Parathyroid adenoma (tissue), 2 donors: ENCODE results near the gene MINDY4.

Experiments used
- H2AFZ ChIP-seq: fragments of 300-600 bp; sonication (generic); one replicate; pipeline ENCODE4 v1.7.0; 2017; ENCODE audit warnings: antibody characterized with exemption, mild to moderate bottlenecking
- H3K27ac ChIP-seq: fragments of 300-600 bp; sonication (generic); one replicate; pipeline ENCODE4 v1.7.0; 2017
- H3K27me3 ChIP-seq: fragments of 300-600 bp; sonication (generic); one replicate; pipeline ENCODE4 v1.7.0; 2017; ENCODE audit warnings: low read length; ENCODE audit not compliant: control insufficient read depth, insufficient read depth
- H3K36me3 ChIP-seq: fragments of 300-600 bp; sonication (generic); one replicate; pipeline ENCODE4 v1.7.0; 2017; ENCODE audit warnings: low read length; ENCODE audit not compliant: control insufficient read depth, insufficient read depth
- H3K4me1 ChIP-seq: fragments of 300-600 bp; sonication (generic); one replicate; pipeline ENCODE4 v1.7.0; 2017; ENCODE audit warnings: control low read depth
- H3K4me2 ChIP-seq: fragments of 300-600 bp; sonication (generic); one replicate; pipeline ENCODE4 v1.7.0; 2017; ENCODE audit warnings: low read length
- H3K4me3 ChIP-seq: fragments of 300-600 bp; sonication (generic); one replicate; pipeline ENCODE4 v1.7.0; 2017; ENCODE audit warnings: low read depth, low read length
- H3K79me2 ChIP-seq: fragments of 300-600 bp; sonication (generic); one replicate; pipeline ENCODE4 v1.7.0; 2017; ENCODE audit warnings: control low read depth
- H3K9ac ChIP-seq: fragments of 300-600 bp; sonication (generic); one replicate; pipeline ENCODE4 v1.7.0; 2017; ENCODE audit warnings: mild to moderate bottlenecking
- H3K9me3 ChIP-seq: fragments of 300-600 bp; sonication (generic); one replicate; pipeline ENCODE4 v1.7.0; 2017; ENCODE audit warnings: low read length; ENCODE audit not compliant: control insufficient read depth
- TF ChIP-seq, protein P1 (sequence below): fragments of 300-600 bp; sonication (generic); IDR thresholded peaks from one replicate; pipeline ENCODE4 v1.7.0; 2017; ENCODE audit warnings: antibody characterized with exemption, mild to moderate bottlenecking
- donor health status: primary hyperparathyroidism.

Gene MINDY4

DNA sequence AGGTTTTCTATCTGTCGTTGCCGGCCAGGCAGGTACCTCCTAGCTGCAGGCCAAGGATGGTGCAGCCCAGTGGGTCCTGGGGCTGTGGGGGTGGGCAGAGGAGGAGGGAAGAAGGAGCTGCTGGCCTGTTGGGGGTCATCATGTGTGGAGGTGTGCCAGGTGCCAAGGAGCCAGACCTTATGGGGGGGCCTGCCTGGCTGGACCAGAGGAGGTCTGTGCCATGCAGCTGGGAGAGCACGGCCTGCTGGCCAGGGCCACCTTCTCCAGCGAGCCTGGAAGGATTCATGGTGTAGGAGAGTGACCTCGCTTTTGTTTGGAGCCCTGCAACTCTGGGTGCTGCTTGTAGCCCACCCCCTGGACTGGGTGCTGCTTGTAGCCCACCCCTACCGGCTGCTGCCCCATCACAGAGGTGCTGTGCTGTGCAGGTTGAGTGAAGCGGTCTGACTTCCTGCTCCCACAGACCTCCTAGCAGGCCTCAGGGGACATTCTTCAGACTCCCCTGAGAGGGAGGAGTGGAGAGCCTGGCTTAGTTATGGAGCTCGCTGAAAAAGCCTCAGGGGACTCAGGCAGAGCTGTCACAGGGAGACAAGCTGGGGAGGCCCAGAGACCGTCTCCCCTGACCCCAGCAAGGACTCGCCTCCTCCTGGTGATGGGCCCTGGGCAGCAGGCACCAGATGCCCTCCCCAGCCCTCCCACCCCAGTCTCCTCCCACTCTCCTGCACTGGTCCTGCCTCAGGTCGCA, 72.7 kb downstream of the MINDY4 start:
- TF ChIP-seq, protein P1, sequence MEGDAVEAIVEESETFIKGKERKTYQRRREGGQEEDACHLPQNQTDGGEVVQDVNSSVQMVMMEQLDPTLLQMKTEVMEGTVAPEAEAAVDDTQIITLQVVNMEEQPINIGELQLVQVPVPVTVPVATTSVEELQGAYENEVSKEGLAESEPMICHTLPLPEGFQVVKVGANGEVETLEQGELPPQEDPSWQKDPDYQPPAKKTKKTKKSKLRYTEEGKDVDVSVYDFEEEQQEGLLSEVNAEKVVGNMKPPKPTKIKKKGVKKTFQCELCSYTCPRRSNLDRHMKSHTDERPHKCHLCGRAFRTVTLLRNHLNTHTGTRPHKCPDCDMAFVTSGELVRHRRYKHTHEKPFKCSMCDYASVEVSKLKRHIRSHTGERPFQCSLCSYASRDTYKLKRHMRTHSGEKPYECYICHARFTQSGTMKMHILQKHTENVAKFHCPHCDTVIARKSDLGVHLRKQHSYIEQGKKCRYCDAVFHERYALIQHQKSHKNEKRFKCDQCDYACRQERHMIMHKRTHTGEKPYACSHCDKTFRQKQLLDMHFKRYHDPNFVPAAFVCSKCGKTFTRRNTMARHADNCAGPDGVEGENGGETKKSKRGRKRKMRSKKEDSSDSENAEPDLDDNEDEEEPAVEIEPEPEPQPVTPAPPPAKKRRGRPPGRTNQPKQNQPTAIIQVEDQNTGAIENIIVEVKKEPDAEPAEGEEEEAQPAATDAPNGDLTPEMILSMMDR, result no peak
- H3K4me2 ChIP-seq, result no peak overlapping the region
- no peak overlapping the region for H3K27ac ChIP-seq
- no peak overlapping the region for H3K9ac ChIP-seq
- no peaks in the 10 kb centered on the region for H3K36me3 ChIP-seq
- H3K79me2 ChIP-seq, result no peaks in the 10 kb centered on the region
- no peaks in the 10 kb centered on the region for H3K27me3 ChIP-seq
- no peak overlapping the region for H2AFZ ChIP-seq
- no peaks in the 10 kb centered on the region for H3K4me1 ChIP-seq
- no peaks in the 10 kb centered on the region for H3K9me3 ChIP-seq
- no peak overlapping the region for H3K4me3 ChIP-seq

DNA sequence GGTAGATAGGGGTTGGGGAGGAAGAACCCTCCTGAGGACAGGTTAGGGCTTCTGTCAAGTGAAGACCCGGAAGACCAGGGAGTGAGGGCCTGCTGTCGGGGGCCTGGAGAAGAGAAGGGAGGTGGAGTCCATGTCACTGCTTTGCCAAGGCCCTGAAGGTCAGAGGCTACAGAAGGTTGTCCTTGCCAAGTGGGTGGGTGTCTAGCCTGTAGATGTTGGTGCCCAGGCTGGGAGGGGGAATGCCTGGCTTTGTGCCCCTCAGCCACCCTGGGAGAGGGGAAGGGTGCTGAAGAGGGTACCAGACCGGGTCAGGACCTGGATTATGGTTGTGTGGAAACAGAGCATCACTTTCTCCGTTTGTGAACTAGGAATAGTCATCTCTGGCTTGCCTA, 73.3 kb downstream of the MINDY4 start:
- H3K36me3 ChIP-seq, result no peaks in the 10 kb centered on the region
- TF ChIP-seq, protein P1, result no peak
- H3K4me1 ChIP-seq, result no peaks in the 10 kb centered on the region
- no peak overlapping the region for H3K9ac ChIP-seq
- no peak overlapping the region for H2AFZ ChIP-seq
- H3K4me2 ChIP-seq, result no peak overlapping the region
- no peaks in the 10 kb centered on the region for H3K27me3 ChIP-seq
- no peaks in the 10 kb centered on the region for H3K9me3 ChIP-seq
- no peaks in the 10 kb centered on the region for H3K79me2 ChIP-seq
- no peak overlapping the region for H3K4me3 ChIP-seq
- no peak overlapping the region for H3K27ac ChIP-seq

DNA sequence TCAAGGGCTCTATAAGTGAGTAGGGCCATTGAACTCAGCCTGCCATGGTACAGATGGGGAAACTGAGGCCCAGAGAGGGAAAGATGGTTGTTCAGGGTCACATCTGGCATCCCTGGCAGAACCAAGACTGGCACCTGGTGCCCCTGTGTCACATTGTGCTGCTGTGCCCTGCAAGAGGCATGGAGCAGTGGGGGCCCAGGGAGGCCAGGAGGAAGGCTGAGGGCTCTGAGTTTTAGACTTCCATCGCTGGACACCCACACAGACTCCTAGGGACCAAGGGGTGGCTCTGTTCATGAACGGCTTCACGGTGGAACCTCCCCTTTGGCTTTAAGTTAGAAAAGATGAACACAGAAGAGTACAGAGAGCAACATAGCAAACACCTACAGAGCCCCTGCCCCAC, 73.7 kb downstream of the MINDY4 start:
- no peak overlapping the region for H3K4me2 ChIP-seq
- H3K9ac ChIP-seq, result no peak overlapping the region
- TF ChIP-seq, protein P1, result no peak
- no peaks in the 10 kb centered on the region for H3K36me3 ChIP-seq
- H2AFZ ChIP-seq, result no peak overlapping the region
- no peaks in the 10 kb centered on the region for H3K79me2 ChIP-seq
- no peaks in the 10 kb centered on the region for H3K9me3 ChIP-seq
- no peak overlapping the region for H3K27ac ChIP-seq
- H3K27me3 ChIP-seq, result no peaks in the 10 kb centered on the region
- H3K4me3 ChIP-seq, result no peak overlapping the region
- H3K4me1 ChIP-seq, result no peaks in the 10 kb centered on the region

DNA sequence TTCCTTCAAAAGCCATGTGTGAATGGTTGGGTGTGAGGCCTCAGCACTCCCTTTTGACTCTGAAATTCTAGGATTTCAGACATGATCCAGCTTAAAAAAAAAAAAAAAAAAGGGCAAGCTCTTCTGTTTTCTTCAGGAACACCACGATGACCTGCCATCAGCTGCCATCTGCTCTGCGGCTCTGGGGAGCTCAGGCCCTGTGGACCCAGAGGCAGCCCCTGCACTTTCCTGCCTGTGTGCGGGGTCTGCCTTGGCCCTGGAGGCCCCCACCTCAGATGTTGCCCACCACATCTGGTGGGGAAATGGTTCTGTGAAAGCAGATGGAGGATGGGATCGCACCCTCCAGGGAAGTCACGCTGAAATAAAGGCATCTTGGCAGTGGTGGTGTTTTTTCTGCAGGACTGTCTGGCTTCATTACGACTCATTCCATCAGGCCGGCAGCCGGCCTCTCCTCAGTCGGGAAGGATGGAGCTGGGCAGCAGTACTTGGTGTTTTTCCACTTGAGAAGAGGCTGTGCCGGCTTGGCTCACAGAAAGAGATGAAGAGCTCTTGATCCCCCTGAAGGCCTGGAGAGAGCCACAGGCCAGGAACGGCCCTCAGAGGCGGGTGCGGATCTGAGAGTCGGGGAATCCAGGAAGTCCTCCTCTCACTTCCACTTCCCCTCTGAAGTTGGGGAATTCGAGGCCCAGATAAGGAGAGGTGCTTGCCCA, 74.4 kb downstream of the MINDY4 start:
- Histone ChIP-seq H3K4me1 (no peaks in the 10 kb centered on the region), H3K4me3 (no peak overlapping the region), H3K9ac (no peak overlapping the region), H3K27me3 (no peaks in the 10 kb centered on the region), H3K9me3 (no peaks in the 10 kb centered on the region), H3K79me2 (no peaks in the 10 kb centered on the region), H3K36me3 (no peaks in the 10 kb centered on the region), H3K4me2 (no peak overlapping the region), H3K27ac (peak overlapping the region; percentile 24), H2AFZ (no peak overlapping the region)
- TF ChIP-seq, protein P1, result no peak
